GM10248 (cell line): ENCODE results near the gene DTX1.

Experiments used
- CTCF ChIA-PET: fragments of 300-600 bp; sonication (Branson Sonifier 250); formaldehyde crosslinking; extraction: SDS; loops from one replicate; lab custom pipeline; 2021; ENCODE audit warnings: antibody characterized with exemption; lab: Yijun Ruan, JAX
- POLR2A ChIA-PET: fragments of 350-650 bp; sonication (Branson Sonifier 250); formaldehyde crosslinking; extraction: SDS; loops from one replicate; lab custom pipeline; 2020; ENCODE audit warnings: antibody characterized with exemption; lab: Yijun Ruan, JAX
- DNase-seq: peaks from one replicate; pipeline ENCODE4 v3.0.0; 2012; ENCODE audit errors: extremely low spot score
- CTCF ChIP-seq: IDR thresholded peaks from 2 replicates; pipeline ENCODE4 v1.5.1; 2012; ENCODE audit warnings: mild to moderate bottlenecking, low read depth; ENCODE audit errors: extremely low read depth, missing control alignments, control extremely low read depth

The DTX1 gene

GRCh38 chr12:113134521-113134951, 78.0 kb downstream of the DTX1 start:
- DNase-seq: no peak
- ChIA-PET POLR2A (no interaction called here), CTCF (interaction anchor here (0.9 to 6.0 kb wide), 12 partner anchors 9 to 104 kb away, joined by 3 to 41 read pairs (median 4); partner anchors contain the start of gene CFAP73)
- no peak for TF ChIP-seq CTCF

GRCh38 chr12:113135178-113136127, 78.9 kb downstream of the DTX1 start, which contains the start of gene RASAL1:
RASAL1 (minus strand) TSS chr12:113135761; CDS start chr12:113135462, 299 bp downstream.
- ChIA-PET CTCF (interaction anchor here (1.0 to 6.0 kb wide), 6 partner anchors 10 to 39 kb away, joined by 3 to 41 read pairs (median 6); partner anchors contain the start of gene CFAP73), POLR2A (no interaction called here)
- peak; percentile 59 for TF ChIP-seq CTCF
- DNase-seq: peak; percentile 81

- no peak for TF ChIP-seq CTCF
- ChIA-PET CTCF (interaction anchor here (0.8 to 6.0 kb wide), 6 partner anchors 9 to 88 kb away, joined by 3 to 41 read pairs (median 4); partner anchors contain the start of gene CFAP73), POLR2A (no interaction called here)
- no peak for DNase-seq
Observed at GRCh38 chr12:113136128-113136989, 79.8 kb downstream of the DTX1 start.

GRCh38 chr12:113136990-113137511, 80.5 kb downstream of the DTX1 start:
- CTCF ChIA-PET: interaction anchor here (0.8 to 3.0 kb wide), 6 partner anchors 9 to 89 kb away, joined by 3 to 21 read pairs (median 4); partner anchors contain the start of gene CFAP73
- no peak for TF ChIP-seq CTCF
- POLR2A ChIA-PET: no interaction called here
- no peak for DNase-seq

GRCh38 chr12:113137861-113138783, 81.6 kb downstream of the DTX1 start:
- CTCF ChIA-PET: interaction anchor here (0.9 to 3.0 kb wide), 4 partner anchors 8 to 35 kb away, joined by 3 to 21 read pairs (median 4); no protein-coding TSS in a partner anchor
- TF ChIP-seq CTCF: no peak
- POLR2A ChIA-PET: no interaction called here
- DNase-seq: no peak
